ENCODE results near the gene CFAP61. TPM values are rescaled to one million over a fixed set of nuclear protein-coding genes. Genes with fewer than 3 reads are reported as not detected.

CFAP61 gene
- total RNA-seq, 1 donor from 2014 or later: 8.6 TPM

- Histone ChIP-seq H3K27me3 (ENCODE audit: low read depth) (peaks cover 1% of the 10 kb centered on the region), H3K36me3 (no peaks in the 10 kb centered on the region), H3K9me3 (no peaks in the 10 kb centered on the region), H3K4me1 (no peaks in the 10 kb centered on the region), H3K27ac (no peak overlapping the region), H3K4me3 (no peak overlapping the region)
- no peak for TF ChIP-seq CTCF (IDR thresholded peaks at IDR 0.05)
- intact Hi-C loops (cut with DNase I): no loop called here
- ATAC-seq (no peak), DNase-seq (no peak)
Measured at GRCh38 chr20:20205141-20205861, 153.0 kb downstream of the CFAP61 start.

DNA sequence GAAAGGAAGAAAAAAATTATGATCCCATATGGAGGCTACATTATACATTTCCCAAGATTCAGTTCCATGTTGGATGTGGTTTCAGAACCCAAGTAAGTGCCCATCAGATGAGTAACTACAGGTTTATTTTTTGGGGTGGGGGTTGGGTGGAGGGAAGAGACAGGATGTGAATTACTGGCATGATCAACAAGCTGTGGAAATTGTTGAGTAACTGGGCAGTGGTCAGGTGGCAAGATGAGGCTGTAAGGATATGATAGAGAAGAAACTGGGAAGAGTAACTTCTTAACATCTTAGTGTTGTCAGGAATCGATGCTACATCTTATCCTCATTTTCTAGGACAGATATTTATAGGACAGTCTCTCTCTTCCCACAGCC is 153.5 kb downstream of the CFAP61 start:
- H3K9me3 ChIP-seq: no peaks in the 10 kb centered on the region
- no peak for TF ChIP-seq CTCF (IDR thresholded peaks at IDR 0.05)
- H3K27ac ChIP-seq: no peak overlapping the region
- H3K4me3 ChIP-seq: no peak overlapping the region
- DNase-seq (no peak), ATAC-seq (no peak)
- no peaks in the 10 kb centered on the region for H3K36me3 ChIP-seq
- H3K4me1 ChIP-seq: no peaks in the 10 kb centered on the region
- intact Hi-C loops (cut with DNase I): no loop called here
- no peaks in the 10 kb centered on the region for H3K27me3 ChIP-seq (ENCODE audit: low read depth)

DNA sequence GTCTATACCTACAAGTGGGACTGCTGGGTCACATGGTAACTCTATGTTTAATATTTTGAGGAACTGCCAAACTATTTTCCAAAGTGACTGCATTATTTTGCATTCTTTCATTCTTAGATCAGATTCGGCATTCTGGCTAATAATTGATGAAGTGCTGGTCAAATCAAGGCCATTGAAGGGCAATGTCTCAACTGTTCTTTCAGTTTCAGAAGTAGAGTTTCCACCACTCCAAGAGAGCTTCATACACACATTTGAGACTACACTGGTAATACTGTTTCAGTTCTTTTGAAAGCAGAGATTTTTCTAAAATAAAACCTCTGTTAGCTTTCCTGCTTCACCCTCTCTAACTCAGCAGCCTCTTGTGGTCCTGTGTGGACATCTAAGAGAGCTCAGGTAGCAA is 154.5 kb downstream of the CFAP61 start:
- Histone ChIP-seq H3K4me3 (no peak overlapping the region), H3K27me3 (ENCODE audit: low read depth) (no peaks in the 10 kb centered on the region), H3K27ac (no peak overlapping the region), H3K36me3 (no peaks in the 10 kb centered on the region), H3K9me3 (no peaks in the 10 kb centered on the region), H3K4me1 (no peaks in the 10 kb centered on the region)
- DNase-seq: no peak
- intact Hi-C loops (cut with DNase I): no loop called here
- no peak for ATAC-seq
- no peak for TF ChIP-seq CTCF (IDR thresholded peaks at IDR 0.05)

DNA sequence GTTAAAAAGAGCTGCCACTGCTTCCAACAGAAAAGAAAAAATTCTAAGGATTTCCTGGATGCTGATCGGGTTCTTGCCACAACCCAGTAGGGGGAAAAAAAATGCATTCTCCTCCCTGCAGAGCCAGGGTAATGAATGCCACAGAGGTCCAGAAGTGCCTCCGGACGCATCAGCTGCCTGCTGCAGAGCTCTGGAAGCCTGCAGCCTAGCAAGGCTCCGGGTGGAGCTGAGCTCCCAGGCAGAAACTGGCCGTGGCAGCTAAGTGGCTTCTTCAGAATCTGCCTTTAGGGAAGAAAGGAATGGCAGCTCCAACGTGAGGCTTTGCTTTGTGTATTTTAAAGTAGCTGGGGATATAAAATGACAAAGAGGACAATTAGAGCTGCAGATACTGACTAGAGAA is 155.0 kb downstream of the CFAP61 start:
- intact Hi-C loops (cut with DNase I): no loop called here
- no peak overlapping the region for H3K4me3 ChIP-seq
- no peak for TF ChIP-seq CTCF (IDR thresholded peaks at IDR 0.05)

DNA sequence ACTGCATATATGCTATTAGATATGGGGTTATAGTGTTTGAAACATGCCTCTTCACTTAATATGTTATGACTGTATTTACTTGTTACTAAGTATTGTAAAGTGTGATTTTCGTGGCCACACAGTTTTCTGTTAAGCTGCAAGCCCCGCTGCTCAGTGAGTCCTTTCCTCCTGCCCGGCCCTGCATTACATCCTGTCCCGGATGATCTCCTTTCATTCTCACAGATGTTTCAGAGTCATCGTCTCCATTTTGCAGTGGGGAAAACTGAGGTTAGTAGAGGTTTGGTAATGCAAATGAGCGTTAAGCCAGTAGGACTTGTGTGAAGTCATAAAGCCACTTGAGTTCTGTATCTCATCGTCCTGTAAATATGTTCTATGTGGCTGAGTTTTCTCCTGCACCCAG is 155.5 kb downstream of the CFAP61 start:
- no peaks in the 10 kb centered on the region for H3K4me1 ChIP-seq
- H3K4me3 ChIP-seq: no peak overlapping the region
- TF ChIP-seq CTCF (IDR thresholded peaks at IDR 0.05): no peak
- H3K27me3 ChIP-seq (ENCODE audit: low read depth): no peaks in the 10 kb centered on the region
- ATAC-seq (no peak), DNase-seq (no peak)
- H3K27ac ChIP-seq: no peak overlapping the region
- no peaks in the 10 kb centered on the region for H3K9me3 ChIP-seq
- intact Hi-C loops (cut with DNase I): no loop called here
- no peaks in the 10 kb centered on the region for H3K36me3 ChIP-seq

More for the DNA sequence above, 155.0 kb downstream of the CFAP61 start:
- no peak for ATAC-seq
- Histone ChIP-seq H3K27me3 (ENCODE audit: low read depth) (no peaks in the 10 kb centered on the region), H3K9me3 (no peaks in the 10 kb centered on the region), H3K36me3 (no peaks in the 10 kb centered on the region), H3K4me1 (no peaks in the 10 kb centered on the region), H3K27ac (no peak overlapping the region)
- no peak for DNase-seq

All from lower lobe of right lung (tissue), 2 donors.